HG02870 (cell line): ENCODE data around the gene LYZL1.
"Not testable (repeated sequence)": the region's sequence is repeated elsewhere in the genome, so short reads cannot be mapped to it uniquely, and the experiment has no call there.

Source experiments
- ATAC-seq: cut with Tn5 transposase; IDR thresholded peaks from one replicate; pipeline ENCODE4 v1.9.1; 2021; ENCODE audit warnings: mild to moderate bottlenecking, moderate library complexity; ENCODE audit not compliant: unreplicated experiment

LYZL1 gene

DNA sequence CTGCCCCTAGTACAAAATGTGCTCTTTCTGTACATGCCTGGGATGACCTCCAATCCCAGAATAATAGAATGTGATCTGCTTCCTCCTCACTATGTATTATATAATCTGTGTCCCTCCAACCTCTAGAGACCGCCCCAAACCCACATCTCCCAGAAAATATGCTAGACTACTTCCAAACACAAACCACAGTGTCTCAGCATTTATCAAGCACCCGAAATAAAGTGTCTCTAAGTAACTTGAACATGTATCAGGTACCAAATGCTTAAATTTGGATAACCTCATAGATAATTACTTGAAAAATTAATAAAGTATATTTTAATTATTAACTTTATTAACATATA, 16.1 kb downstream of the LYZL1 start:
- ATAC-seq, result no peak

DNA sequence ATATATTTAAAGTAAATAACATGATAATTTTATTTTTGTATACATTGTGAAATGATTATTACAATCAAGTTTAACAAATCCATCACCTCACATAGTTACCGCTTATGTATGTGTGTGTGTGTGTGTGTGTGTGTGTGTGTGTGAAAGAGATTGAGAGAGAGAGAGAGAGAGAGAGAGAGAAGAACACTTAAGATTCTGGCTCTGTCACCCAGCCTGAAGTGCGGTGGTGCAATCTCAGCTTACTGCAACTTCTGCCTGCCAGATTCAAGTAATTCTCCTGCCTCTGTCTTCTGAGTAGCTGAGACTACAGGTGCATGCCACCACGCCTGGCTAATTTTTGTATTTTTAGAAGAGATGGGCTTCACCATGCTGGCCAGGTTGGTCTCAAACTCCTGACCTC, 17.8 kb downstream of the LYZL1 start:
- ATAC-seq, result no peak

DNA sequence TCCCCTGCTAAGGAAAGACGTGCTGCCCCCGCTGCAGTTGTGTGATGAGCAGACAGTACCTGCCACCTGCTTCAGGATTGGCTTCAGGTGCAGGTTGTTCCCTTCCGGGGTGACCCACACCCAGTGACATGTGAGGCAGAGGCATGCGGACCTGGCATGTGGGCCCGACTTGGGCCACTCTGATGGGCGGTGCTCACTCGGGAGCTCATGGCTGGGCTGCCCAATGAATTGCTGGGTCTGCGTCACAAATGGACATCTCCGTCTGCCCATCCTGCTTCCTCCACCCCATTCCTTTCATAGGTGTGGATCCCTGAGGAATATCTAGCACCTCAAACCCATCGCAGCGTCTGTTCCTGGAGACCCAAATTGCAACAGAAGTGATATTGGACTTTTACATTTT, 19.3 kb downstream of the LYZL1 start:
- ATAC-seq, result not testable (repeated sequence)

DNA sequence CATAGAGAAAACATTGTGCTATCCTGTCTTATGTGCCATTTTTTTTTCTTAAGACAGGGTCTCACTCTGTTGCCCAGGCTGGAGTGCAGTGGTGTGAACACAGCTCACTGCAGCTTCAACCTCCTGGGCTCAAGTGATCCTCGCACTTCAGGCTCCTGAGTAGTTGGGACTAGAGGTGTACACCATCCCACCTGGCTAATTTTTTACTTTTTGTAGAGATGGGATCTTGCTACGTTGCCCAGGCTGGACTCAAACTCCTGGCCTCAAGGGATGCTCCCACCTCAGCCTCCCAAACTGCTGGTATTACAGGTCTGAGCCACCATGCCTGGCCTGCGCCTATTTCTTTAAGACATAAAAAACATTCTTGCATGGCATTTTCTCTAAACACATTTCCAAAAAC, 20.6 kb downstream of the LYZL1 start:
- no peak for ATAC-seq

DNA sequence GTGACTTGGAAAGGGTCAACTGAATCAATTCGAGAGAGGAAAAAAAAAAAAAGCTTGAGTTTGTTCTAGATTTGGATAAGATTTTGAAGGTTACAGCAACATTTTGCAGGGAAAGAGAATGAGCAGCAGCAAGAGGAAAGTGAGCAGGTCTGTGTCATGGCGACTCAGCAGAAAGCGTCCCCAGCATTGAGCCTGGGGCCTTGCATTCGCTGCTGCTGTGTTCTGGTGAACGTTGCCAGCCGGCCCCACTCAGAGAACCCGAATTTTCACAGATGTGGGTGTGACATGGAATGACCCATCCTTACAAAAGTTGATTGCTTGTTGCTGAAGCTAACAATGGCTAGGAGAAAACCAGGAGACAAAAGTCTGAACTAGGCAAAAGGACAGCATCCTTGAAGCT, 21.6 kb downstream of the LYZL1 start:
- ATAC-seq, result not testable (repeated sequence)

DNA sequence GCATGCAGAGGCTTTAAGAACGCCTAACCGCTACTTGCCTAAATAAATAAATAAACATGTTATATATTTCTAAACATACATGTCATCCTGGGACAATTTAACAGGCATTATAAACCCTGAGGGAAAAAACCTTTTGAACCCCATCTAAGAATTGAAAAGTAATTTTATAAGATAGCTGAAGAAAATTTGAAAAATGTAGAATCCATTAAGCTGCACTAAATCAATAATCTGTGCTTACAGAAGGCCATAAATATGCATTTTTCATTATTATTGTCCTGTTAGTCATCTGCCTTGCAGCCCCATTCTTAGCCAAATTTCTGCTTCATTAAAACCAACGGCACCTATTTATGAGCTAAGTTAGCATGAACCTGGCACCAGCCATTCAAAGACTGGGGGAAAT, 24.2 kb downstream of the LYZL1 start:
- ATAC-seq, result no peak

DNA sequence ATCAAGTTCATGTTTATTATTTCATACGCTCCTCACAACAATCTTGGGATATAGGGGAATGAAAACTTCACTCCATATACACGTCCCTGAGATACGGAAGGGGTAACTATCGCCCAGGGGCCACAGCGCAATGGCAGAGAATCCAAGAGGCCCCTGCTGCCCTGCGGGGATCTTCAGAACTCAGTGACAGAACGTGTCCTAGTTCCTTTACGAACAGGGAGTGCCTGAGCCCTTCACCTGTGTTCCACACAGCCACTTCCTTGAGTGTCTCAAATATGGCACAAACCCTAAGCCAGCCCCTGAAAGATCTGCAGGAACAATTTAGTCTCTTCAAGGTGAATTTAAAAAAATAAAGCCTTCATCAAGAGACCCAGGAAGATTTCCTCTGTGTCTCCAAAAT, 25.9 kb downstream of the LYZL1 start:
- no peak for ATAC-seq

DNA sequence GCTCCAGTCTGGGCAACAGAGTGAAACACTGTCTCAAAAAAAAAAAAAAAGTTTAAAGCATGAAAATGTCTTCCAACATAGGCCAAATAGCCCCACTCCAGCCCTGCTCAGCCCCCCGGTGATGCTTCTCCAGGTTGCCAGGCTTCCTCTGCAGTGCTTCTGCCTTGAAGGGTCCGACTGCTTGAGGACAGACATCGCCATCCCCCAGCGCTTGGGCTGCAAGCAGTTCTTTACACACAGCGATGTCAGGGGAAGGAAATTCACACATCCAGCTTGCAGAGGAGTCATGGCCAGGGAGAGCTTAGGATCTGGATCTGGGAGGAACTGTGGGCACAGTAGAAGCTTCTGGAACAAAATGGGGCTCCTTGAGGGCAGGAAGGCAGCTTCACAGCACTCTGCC, 26.9 kb downstream of the LYZL1 start:
- ATAC-seq, result no peak

DNA sequence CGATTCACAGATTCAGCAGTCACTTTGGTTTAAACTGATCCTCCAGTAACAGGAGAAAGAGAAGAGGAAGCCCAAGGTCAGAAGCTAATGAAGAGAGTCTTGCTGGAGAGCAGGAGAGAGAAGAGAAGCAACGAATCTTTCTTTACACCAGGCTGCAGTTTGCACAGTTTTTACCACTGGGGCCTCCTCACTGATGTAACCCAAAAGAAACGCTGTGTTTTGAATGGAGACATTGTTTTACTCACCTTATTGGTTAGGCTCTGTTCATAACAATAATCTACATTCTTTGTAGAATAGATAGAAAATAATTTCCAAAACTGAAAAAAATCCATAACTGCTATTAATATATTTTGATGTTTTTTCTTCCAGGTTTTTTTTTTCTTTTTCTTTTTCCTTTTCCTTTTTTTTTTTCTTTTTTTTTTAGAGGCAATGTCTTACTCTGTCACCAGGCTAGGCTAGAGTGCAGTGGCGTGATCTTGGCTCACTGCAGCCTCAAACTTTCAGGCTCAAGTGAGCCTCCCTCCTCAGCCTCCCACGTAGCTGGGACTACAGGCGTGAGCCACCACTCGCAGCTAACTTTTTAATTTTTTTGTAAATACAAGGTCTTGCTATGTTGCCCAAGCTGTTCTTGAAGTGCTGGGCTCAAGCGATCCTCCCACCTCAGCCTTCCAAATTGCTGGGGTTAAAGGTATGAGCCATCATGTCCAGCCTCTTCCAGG, 27.6 kb downstream of the LYZL1 start:
- ATAC-seq, result no peak

DNA sequence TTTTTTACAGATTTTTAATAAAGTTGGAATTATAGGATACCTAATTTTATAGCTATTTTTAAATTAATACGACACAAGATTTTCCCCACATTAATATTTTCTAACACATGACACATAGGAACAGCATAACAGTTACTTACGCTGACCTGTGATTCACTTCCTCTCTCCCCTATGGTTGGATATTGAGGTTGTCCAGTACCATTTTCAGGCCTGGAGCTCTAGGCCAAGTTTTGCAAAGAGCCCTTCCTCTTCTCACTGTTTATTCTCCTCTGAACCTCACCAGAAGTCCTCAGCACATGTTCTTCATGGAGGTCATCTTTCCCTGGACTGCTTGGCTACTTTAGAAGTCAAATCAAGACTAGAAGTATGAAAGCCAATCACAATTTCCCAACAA, 28.2 kb downstream of the LYZL1 start:
- no peak for ATAC-seq

DNA sequence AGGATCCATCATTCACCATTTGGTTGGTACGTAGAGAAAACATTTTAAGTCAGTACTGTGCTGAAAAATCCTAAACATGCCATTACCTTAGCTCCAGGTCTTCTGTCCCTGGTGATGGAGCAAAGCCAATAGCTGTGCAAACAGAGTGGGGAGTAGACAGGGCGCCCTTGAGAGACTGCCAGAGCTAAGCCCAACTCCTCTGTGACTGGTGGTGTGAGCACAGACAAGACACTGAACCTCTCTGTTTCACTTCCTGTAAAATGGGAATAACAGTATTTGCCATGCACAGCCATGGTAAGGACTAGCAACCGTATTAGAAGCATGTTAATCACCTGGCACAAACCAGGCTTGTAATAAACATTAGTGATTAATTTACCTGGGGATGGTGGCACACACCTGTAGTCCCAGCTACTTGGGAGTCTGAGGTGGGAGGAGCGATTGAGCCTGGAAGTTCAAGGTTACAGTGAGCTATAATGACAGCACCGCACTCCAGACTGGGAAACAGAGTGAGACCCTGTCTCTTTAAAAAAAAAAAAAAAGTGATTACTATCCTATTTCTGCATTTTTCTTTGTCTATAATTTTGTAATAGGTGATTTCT, 28.7 kb downstream of the LYZL1 start:
- ATAC-seq, result no peak

DNA sequence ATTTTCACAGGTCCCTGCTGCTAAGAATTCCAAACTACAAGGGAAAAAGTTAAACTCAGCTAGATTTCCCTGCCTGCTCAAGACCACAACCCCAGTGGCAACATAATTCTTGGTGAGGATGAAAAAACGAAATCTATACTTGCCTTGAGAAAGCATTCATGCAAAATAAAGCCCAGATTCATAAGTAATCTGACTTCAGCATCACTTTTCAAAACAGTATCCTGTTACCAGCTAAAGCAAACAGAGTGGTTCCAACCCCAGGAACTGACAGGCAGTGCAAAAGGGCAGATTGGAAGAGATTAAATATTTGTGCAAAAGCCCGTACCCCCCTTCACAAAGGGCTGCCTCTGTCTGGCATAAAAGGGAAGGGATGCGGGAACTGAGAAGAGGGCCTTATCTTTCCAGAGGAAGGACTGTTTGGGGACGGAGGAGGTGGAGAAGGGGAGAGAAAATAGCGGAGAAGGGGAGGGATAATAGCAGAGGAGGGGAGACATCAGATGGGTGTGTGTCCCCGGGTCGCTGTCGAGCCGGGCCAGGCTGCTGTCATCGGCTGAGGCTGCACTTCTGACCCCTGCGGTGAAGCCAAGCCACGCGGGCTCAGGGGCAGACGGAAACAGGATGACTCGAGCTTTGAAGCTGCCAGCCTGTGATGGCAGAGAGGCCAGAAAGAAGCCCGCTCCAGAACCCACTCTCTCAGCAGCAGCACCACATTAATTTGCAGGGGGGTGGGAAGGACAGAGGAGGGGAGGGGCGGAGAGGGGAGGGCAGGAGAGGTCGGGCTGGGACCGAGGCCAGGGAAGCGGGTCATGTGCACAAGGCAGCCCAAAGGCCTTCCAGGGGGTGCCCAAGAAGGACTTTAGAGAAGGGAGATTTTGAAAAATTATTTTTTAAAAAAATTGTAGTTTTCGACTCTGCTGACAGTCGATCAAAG, 29.5 kb downstream of the LYZL1 start:
- ATAC-seq, result not testable (repeated sequence)

DNA sequence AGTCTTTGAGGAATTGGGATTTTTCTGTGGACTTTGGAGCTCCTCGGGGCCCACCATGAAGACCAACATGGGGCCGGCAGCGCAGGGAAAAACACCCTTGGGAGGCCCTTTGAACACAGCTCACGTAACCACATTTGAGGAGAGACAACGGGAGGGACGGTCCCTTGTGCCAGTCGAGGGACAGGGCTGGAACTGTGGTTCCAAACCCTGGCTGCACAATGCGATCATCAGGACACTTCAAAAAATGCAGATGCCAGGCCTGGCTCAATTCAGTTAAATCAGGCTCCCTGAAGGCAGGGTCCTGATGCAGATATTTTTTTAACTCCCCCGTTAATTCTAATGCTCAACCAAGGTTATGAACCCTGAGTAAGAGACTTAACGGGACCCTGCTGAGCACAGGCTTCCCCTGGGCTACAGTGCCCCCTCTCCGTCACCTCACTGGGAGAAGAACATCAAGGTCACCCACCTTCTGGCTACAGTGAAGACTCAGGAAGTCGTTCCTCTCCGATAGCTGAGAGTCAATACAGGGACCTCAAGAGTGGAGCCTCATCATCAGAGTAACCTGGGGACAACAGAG, 30.4 kb downstream of the LYZL1 start:
- ATAC-seq, result no peak

DNA sequence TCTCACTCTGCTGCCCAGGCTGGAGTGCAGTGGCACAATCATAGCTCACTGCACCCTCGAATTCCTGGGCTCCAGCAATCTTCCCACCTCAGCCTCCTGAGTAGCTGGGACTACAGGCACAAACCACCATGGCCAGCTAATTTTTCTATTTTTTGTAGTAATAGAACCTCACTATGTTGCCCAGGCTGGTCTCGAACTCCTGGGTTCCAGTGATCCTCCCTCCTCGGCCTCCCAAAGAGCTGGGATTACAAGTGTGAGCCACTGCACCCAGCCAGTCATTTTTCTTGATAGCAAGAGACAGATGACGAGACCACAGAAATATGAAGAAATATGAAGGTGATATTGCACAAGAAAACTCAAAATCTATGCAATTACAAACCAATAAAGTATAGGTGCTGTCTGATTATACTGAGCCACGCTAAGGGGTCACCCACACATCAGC, 31.8 kb downstream of the LYZL1 start:
- not testable (repeated sequence) for ATAC-seq

DNA sequence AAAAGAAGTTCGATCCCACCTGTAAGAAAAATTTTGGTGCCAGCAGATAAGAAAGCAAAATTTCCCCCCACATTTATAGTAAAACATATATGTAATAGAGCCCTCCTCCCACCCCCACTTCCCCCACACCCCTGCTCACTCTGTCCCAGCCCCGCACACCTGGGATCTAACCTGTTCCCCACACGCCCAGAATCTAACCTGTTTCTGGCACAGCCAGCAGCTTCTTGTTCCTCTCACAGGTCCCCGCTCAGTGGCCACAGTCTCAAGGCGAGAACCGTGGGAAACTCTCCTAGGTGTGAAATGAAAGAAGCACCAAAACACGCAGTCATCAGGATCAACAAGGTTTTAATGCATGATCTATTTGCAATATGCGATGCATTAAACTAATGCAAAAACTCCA, 32.8 kb downstream of the LYZL1 start:
- no peak for ATAC-seq

DNA sequence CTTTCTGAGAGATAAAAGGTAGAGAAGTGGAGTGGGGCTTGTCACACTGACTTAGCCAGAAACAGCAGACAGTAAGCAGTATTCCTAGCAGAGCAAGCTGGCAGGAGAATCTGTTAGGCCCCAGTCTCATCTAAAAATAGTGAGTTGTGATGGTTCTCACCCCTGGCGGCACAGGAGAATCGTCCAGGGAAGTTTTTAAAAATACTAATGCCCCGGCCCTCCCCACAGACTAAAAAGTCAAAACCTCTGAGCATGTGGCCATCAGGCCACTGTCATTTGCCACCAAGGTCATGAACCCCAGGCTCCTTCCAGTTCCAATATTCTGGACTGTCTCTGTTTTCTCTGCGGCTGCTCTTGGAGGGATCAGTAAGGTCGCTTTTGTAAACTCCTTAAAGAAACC, 34.0 kb downstream of the LYZL1 start:
- ATAC-seq, result no peak

DNA sequence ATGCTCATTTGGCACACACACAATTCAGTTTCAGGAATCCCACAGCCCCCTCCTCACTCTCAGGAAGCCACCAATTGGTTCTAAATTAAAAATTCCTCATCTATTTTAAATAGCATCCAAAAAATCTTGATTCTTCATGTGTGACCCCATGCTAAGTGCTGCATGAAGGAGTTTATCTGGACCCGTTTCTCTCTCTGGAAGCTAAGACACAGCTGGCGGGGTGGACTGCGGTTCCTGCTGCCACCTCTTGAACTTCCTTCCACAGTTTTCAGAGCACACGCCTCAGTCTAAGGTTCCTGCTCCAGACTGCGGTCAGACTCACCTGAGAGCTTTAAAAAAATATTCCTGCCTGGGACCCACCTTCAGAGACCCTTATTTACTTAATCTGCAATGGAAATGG, 34.5 kb downstream of the LYZL1 start:
- no peak for ATAC-seq

DNA sequence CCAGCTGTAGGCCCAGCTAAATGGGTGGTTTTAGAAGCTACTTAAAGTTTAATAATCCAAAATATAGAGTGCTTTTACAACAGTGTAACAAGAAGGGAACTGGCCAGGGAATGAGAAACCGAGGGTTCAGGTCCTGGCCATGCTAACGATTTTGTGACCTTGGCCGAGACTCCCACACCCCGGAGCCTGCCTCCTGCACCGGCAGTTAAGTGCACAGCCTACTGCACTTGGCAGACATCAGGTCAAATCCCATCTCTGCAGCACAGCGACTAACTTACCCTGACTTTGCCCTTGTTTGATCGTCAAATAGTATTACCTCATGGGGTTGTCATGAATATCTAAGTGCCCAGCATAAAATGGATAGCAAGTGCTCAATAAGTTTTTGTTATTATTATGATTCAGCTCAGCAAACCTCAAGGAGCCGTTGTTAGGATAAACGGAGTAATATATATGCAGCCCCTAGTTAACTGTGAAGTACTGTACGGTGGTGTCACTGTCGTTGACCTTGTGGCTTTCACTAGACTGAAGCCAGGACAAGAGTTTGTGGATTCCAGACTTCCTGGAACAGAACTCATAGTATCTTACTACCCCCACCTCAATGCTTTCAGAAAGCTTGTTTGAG, 35.5 kb downstream of the LYZL1 start:
- ATAC-seq, result no peak

DNA sequence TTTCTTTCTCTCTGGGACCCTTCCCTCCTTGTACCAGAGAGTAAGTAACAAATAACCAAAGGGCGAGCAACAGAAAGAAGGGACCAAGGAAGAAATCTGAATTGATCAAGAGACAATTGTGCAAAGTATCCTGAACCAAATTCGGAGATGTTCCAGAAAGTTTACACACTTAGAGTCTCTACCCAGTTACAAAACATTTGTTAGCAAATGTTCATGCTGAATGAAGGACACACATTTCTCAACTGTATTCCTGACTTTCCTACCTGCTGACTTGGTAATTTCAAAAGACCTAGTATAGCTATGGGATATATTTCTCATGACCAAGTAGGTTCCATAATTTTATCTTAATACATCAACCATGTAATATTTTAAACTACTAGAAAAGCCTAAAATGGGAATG, 37.4 kb downstream of the LYZL1 start:
- no peak for ATAC-seq

DNA sequence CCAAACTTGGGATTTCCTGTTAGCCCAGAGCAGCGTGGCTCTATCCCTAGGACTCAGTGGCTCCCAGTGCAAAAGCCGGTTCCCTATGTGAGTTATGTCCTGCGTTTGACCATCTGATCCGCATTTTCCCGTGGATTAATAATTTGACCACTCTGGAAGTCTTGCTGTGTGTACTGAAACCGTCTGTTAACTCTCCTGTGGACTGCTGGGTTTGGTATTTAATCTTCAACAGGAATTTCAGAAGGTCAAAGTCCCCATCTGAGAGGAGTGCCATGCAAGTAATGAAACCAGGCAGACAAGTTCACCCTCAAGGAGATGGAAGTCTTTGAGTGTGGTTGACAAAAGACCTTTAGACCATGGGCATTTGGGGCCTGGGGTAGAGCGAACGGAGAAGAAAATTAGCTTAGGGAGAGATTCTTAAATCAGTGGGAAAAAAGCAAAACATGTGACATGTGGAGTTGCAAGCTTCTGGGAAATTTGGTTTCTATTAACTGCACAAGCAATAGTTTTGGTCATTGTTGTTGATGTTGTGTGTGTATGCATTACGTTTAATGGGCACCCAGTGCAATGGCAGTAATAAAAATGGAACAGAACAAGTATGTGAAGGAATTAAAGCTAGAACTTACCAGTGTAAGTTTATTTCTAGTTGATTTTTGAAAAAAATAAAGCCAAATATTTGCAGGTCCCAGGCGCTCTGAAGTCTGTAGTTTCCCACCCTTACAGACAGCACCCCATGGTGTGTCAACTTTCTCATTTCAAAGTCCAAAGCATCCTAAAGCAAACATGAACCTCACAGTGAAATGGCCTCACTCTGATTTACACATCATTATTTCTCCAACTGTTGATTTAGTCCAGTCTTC, 38.2 kb downstream of the LYZL1 start:
- ATAC-seq, result no peak
